Kidney epithelial cell (primary cell): ENCODE data around the gene CD7. TPM values are rescaled to one million over a fixed set of nuclear protein-coding genes. Genes with fewer than 3 reads are reported as not detected.

Source experiments
- DNase-seq: peaks from one replicate; pipeline ENCODE4 v3.0.0-alpha.2; 2010; ENCODE audit warnings: low read depth
- H3K27me3 ChIP-seq: 2 replicates; pipeline ENCODE4 v1.6.0; 2011; ENCODE audit warnings: low read length; ENCODE audit not compliant: control insufficient read depth, insufficient read depth
- H3K36me3 ChIP-seq: 2 replicates; pipeline ENCODE4 v1.5.1; 2011; ENCODE audit warnings: low read length; ENCODE audit not compliant: control insufficient read depth, insufficient read depth
- H3K4me3 ChIP-seq: 2 replicates; pipeline ENCODE4 v1.5.1; 2011; ENCODE audit warnings: low read depth, mild to moderate bottlenecking, control low read depth, low read length
- total RNA-seq: library from RNA; depleted of rRNA; stranded (reverse); fragments of >200 nt; gene quantifications from 2 replicates; pipeline ENCODE4 v1.2.3, GENCODE V29; 2015
- TF ChIP-seq, protein P1 (sequence below): IDR thresholded peaks from 2 replicates; pipeline ENCODE4 v1.5.1; 2011; ENCODE audit warnings: mild to moderate bottlenecking, moderate library complexity, low read length, control low read depth, inconsistent platforms; ENCODE audit not compliant: insufficient read depth, poor library complexity, severe bottlenecking

The CD7 gene
- total RNA-seq, 1 donor from 2014 or later: not detected

GRCh38 chr17:82330322-82331239, 13.2 kb upstream of the CD7 start:
- Histone ChIP-seq H3K27me3 (peaks cover 30% of the 10 kb centered on the region), H3K4me3 (no peak overlapping the region), H3K36me3 (no peaks in the 10 kb centered on the region)
- DNase-seq: peak; percentile 31
- TF ChIP-seq, protein P1, sequence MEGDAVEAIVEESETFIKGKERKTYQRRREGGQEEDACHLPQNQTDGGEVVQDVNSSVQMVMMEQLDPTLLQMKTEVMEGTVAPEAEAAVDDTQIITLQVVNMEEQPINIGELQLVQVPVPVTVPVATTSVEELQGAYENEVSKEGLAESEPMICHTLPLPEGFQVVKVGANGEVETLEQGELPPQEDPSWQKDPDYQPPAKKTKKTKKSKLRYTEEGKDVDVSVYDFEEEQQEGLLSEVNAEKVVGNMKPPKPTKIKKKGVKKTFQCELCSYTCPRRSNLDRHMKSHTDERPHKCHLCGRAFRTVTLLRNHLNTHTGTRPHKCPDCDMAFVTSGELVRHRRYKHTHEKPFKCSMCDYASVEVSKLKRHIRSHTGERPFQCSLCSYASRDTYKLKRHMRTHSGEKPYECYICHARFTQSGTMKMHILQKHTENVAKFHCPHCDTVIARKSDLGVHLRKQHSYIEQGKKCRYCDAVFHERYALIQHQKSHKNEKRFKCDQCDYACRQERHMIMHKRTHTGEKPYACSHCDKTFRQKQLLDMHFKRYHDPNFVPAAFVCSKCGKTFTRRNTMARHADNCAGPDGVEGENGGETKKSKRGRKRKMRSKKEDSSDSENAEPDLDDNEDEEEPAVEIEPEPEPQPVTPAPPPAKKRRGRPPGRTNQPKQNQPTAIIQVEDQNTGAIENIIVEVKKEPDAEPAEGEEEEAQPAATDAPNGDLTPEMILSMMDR: no peak

GRCh38 chr17:82329683-82330321, 12.4 kb upstream of the CD7 start:
- Histone ChIP-seq H3K4me3 (no peak overlapping the region), H3K36me3 (no peaks in the 10 kb centered on the region), H3K27me3 (peaks cover 33% of the 10 kb centered on the region)
- no peak for DNase-seq
- TF ChIP-seq, protein P1: no peak

GRCh38 chr17:82328994-82329507, 11.6 kb upstream of the CD7 start:
- Histone ChIP-seq H3K36me3 (no peaks in the 10 kb centered on the region), H3K27me3 (peaks cover 32% of the 10 kb centered on the region), H3K4me3 (no peak overlapping the region)
- TF ChIP-seq, protein P1: no peak
- no peak for DNase-seq

DNA sequence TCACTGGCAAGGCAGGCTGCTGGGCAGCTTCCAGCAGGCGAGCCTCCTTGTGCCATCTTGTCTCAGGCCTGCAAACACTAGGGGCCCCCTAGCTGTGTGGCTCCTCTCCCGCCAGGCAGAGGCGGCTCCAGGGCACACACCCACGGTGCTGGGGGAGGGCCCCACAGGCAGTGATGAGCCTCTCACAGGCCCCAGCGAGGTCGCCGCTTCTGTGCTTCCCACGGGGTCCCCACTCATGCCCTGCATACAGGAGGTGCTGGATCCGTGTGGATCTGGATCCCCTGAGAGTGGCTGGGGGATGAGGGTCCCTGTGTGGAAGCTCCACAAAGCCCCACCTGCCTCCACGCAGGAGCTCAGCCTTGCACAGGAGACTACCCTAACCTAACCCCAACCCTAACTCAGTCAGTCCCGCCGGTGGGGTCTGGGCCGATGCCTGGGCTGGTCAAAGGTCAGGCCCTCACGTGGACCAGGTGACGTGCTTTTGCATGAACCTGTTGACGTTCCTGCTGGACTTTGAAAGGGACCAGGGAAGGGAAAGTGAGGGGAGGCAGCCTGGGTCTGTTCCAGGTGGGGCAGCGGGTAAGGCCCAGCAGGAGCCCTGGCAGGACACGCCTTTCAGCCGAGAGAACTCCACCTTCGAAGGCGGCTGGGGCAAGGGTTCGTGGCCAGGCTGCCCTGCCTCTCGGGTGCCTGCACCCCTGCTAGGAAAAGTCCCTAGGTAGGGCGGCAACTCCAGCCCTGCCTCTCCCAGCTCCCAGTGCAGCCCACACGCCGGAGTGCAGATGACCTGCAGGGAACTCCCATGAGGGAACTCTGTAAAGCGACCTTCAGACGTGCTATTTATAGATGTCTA, 11.0 kb upstream of the CD7 start:
- no peaks in the 10 kb centered on the region for H3K36me3 ChIP-seq
- TF ChIP-seq, protein P1: no peak
- H3K4me3 ChIP-seq: no peak overlapping the region
- peaks cover 28% of the 10 kb centered on the region for H3K27me3 ChIP-seq
- DNase-seq: no peak

GRCh38 chr17:82327757-82328140, 10.3 kb upstream of the CD7 start:
- Histone ChIP-seq H3K4me3 (no peak overlapping the region), H3K27me3 (peaks cover 27% of the 10 kb centered on the region), H3K36me3 (no peaks in the 10 kb centered on the region)
- TF ChIP-seq, protein P1: no peak
- no peak for DNase-seq
